ENCODE data around the gene NEMP1. TPM values are rescaled to one million over a fixed set of nuclear protein-coding genes. Genes with fewer than 3 reads are reported as not detected.

The NEMP1 gene
- total and polyA plus RNA-seq, 2 of the 13 experiments (the other 11 are each of a cell fraction or from before 2014, with no cell fraction given): 11.4 to 12.9 TPM

DNA sequence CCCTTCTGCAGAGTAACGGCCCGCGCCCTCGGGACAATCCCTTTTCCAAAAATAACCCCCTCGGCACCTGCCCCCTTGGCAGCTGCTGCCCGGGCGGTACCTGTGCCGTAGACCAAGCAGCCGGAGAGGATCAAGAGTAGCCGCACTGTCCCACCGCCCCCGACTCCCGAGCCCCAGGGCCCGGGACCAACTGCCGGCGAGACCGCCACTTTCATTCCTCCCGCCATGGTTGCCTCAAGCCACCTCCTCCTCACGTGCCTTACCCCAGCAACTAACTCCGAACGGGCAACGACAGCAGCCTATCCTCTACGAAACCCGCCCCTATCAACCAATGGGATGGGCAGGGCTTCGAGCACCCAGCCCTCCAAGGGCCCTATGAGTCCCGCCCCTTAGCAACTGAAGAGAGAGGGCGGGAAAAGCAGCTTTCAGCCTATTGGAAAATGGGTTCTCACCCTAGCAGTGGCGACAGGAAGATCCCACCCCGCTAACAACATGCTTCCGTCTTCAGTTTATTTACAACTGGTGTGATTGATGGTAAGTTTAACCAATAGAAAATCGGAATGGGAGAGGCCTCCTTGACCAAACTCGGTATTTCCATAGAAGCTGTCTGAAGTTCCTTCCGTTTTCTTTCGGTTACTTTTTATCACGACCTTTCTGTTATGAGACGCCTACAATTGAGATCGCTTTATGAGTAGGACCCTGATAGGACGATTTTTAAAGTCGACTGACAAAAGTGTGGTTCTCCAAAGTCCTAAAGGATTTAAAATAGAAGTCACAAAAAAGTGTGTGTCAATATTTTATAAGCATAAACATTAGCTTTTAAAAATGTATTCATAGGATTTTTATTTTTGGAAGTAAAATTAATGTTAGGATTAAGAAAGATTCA is at the start of gene NEMP1 (continued):
- TF ChIP-seq XBP1 (CRISPR knock-in tag; IDR thresholded peaks at IDR 0.05) (no peak), TOPORS (CRISPR knock-in tag; IDR thresholded peaks at IDR 0.05) (no peak), TBX3 (IDR thresholded peaks at IDR 0.05; ENCODE audit: borderline replicate concordance) (peak; percentile 53; the same call in 1 of the 2 replicates), RXRA (CRISPR knock-in tag; IDR thresholded peaks at IDR 0.05) (peak; percentile 46; the same call in 1 of the 2 replicates), ZNF776 (CRISPR knock-in tag; IDR thresholded peaks at IDR 0.05) (no peak), ZNF460 (CRISPR knock-in tag; IDR thresholded peaks at IDR 0.05; ENCODE audit: borderline replicate concordance) (no peak), PCBP2 (optimal IDR thresholded peaks at IDR 0.05; ENCODE audit: low read depth, low read length, poor library complexity, severe bottlenecking) (no peak), ZFP36L2 (CRISPR knock-in tag; IDR thresholded peaks at IDR 0.05) (no peak), ZBTB7B (CRISPR knock-in tag; IDR thresholded peaks at IDR 0.05) (no peak), ERF (CRISPR knock-in tag; IDR thresholded peaks at IDR 0.05) (peak; percentile 86), ZNF224 (CRISPR knock-in tag; IDR thresholded peaks at IDR 0.05) (no peak), RAD51 (IDR thresholded peaks at IDR 0.05; ENCODE audit: borderline replicate concordance) (peak; percentile 46), ZNF263 (CRISPR knock-in tag; IDR thresholded peaks at IDR 0.05) (no peak), NAIF1 (CRISPR knock-in tag; IDR thresholded peaks at IDR 0.05; ENCODE audit: borderline replicate concordance) (no peak), ARID2 (CRISPR knock-in tag; IDR thresholded peaks at IDR 0.05; ENCODE audit: borderline replicate concordance) (no peak), HHEX (CRISPR knock-in tag; IDR thresholded peaks at IDR 0.05) (no peak), ZNF234 (CRISPR knock-in tag; conservative IDR thresholded peaks at IDR 0.05) (no peak), SMAD3 (CRISPR knock-in tag; IDR thresholded peaks at IDR 0.05) (0 out of 2 replicates have a peak, but pooled peaks have one; percentile 53), ZNF891 (CRISPR knock-in tag; IDR thresholded peaks at IDR 0.05) (peak; percentile 66; the same call in 1 of the 2 replicates), ZNF883 (CRISPR knock-in tag; IDR thresholded peaks at IDR 0.05; ENCODE audit: not compliant biosample characterization) (peak; percentile 45), SATB2 (CRISPR knock-in tag; IDR thresholded peaks at IDR 0.05) (no peak), SOX5 (CRISPR knock-in tag; IDR thresholded peaks at IDR 0.05; ENCODE audit: borderline replicate concordance) (peak; percentile 47; the same call in 1 of the 2 replicates)
- TF ChIP-seq, protein P1, sequence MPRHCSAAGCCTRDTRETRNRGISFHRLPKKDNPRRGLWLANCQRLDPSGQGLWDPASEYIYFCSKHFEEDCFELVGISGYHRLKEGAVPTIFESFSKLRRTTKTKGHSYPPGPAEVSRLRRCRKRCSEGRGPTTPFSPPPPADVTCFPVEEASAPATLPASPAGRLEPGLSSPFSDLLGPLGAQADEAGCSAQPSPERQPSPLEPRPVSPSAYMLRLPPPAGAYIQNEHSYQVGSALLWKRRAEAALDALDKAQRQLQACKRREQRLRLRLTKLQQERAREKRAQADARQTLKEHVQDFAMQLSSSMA (CRISPR knock-in tag; IDR thresholded peaks at IDR 0.05): no peak
- TF ChIP-seq, protein P2, sequence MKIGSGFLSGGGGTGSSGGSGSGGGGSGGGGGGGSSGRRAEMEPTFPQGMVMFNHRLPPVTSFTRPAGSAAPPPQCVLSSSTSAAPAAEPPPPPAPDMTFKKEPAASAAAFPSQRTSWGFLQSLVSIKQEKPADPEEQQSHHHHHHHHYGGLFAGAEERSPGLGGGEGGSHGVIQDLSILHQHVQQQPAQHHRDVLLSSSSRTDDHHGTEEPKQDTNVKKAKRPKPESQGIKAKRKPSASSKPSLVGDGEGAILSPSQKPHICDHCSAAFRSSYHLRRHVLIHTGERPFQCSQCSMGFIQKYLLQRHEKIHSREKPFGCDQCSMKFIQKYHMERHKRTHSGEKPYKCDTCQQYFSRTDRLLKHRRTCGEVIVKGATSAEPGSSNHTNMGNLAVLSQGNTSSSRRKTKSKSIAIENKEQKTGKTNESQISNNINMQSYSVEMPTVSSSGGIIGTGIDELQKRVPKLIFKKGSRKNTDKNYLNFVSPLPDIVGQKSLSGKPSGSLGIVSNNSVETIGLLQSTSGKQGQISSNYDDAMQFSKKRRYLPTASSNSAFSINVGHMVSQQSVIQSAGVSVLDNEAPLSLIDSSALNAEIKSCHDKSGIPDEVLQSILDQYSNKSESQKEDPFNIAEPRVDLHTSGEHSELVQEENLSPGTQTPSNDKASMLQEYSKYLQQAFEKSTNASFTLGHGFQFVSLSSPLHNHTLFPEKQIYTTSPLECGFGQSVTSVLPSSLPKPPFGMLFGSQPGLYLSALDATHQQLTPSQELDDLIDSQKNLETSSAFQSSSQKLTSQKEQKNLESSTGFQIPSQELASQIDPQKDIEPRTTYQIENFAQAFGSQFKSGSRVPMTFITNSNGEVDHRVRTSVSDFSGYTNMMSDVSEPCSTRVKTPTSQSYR (CRISPR knock-in tag; IDR thresholded peaks at IDR 0.05; ENCODE audit: borderline replicate concordance): no peak
- TF ChIP-seq, protein P3, sequence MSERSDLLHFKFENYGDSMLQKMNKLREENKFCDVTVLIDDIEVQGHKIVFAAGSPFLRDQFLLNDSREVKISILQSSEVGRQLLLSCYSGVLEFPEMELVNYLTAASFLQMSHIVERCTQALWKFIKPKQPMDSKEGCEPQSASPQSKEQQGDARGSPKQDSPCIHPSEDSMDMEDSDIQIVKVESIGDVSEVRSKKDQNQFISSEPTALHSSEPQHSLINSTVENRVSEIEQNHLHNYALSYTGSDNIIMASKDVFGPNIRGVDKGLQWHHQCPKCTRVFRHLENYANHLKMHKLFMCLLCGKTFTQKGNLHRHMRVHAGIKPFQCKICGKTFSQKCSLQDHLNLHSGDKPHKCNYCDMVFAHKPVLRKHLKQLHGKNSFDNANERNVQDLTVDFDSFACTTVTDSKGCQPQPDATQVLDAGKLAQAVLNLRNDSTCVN (CRISPR knock-in tag; IDR thresholded peaks at IDR 0.05; ENCODE audit: borderline replicate concordance): no peak
- TF ChIP-seq, protein P4, sequence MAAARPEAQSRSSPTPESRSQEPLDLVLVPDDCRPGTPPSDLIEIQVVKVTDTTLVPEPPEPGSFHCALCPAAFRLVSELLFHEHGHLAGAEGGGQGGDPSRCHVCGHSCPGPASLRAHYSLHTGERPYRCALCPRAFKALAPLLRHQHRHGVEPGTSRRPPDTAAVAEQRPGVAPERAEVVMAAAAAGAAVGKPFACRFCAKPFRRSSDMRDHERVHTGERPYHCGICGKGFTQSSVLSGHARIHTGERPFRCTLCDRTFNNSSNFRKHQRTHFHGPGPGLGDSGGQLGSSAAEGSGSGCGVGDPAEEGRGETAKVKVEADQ (CRISPR knock-in tag; IDR thresholded peaks at IDR 0.05; ENCODE audit: borderline replicate concordance): no peak

All from HepG2 (cell line).